ENCODE results near the gene NAA38.

- TF ChIP-seq EZH2 (IDR thresholded peaks at IDR 0.05): no peak
- no peak for TF ChIP-seq POLR2AphosphoS5 (IDR thresholded peaks at IDR 0.05; ENCODE audit: borderline replicate concordance, low read depth, low read length)
Observed at GRCh38 chr17:7824021-7824924, 33.1 kb downstream of the NAA38 start.
